ENCODE measurements around the gene ROBO4.

- TF ChIP-seq CTCF (IDR thresholded peaks at IDR 0.05 in 8 of 11, conservative IDR thresholded peaks at IDR 0.05 in 3 of 11) (no peak), POLR2A (IDR thresholded peaks at IDR 0.05) (no peak), POLR2AphosphoS5 (IDR thresholded peaks at IDR 0.05) (no peak)
Measured at GRCh38 chr11:124870430-124870829, 27.2 kb downstream of the ROBO4 start.

Data from spleen (tissue), 7 donors.